GM21576 (cell line): ENCODE data around the gene DDO.

Source experiments
- ATAC-seq: cut with Tn5 transposase; IDR thresholded peaks from one replicate; pipeline ENCODE4 v1.9.1; 2021; ENCODE audit warnings: mild to moderate bottlenecking, moderate library complexity; ENCODE audit not compliant: unreplicated experiment

The DDO gene

DNA sequence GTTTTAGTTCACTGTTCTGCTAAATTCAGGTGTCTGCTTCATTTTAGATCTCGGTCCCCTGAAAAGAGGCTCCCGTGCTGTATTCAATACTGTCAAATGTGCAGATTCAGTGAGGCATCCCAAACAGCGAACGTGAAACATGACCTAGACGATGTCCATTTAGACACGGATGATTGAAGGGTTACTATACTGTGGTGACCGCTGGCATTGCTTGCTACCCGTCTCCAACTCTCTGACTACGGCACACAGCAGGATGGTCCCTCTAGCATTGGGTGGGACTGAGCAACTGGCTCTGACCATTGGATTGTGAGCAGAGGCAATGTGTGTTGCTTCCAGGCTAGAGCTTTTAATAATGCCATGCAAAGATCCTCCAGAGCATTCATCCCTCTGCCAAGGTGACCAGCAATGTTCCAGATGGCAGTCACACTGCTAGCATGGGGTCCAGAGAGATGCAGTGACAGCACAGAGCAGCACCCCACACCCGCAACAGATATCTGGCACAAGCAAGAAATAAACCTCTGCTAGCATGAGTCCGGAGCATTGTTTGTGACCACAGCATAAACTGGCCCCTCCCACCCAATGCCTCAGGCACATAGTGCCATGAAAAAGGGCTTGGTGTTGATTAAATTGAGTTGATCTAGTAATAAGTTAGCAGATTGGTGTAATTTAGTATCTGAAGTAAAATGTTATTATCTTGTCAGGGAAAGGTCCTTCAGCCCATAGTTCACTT lies 66.2 kb downstream of the DDO start:
- ATAC-seq = no peak

DNA sequence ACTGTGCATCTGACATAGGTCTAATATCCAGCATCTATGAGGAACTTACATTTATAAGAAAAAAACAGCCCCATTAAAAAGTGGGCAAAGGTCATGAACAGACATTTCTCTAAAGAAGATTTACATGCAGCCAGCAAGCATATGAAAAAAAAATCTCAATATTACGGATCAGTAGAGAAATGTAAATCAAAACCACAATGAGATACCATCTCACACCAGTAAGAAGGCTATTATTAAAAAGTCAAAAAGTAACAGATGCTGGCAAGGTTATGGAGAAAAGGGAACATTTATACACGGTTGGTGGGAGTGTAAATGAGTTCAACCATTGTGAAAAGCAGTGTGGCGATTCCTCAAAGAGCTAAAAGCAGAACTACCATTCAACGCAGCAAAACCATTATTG lies 70.3 kb downstream of the DDO start:
- ATAC-seq = no peak

DNA sequence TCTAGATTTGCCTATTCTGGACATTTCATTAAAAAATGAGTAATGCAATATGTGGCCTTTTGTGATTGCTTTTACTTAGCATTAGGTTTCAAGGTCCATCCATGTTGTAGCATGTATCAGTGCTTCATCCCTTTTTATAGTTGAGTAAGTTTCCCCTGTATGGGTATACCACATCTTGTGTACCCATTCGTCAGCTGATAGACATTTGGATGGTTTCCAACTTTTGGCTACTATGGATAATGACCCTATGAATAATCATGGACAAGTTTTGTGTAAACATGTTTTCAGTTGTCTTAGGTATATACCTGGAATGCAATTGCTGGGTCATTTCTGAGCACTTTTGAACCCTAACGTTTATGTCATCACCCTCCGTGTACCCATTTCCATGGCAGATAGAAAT lies 72.6 kb downstream of the DDO start:
- no peak for ATAC-seq
